ENCODE results near the gene CTSO.

DNA sequence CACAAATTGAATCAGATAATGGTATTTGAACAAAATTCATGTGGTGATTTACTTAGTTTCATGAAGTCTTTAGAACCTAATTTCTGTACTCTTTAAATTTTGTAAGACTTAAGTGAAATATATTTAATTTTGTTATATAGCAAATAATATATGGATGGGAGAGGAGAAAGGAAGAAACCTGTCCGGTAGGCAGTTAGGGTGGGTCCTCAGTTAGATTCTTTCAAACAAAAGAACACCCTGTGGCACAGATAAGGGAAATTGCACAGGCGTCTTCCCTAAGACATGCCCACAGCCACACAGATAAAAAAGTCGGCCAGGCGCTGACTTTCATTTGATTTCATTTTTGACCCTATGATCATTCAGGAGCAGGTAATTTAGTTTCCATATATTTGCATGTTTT, 25.1 kb upstream of the CTSO start:
- no peak for TF ChIP-seq POLR2A (IDR thresholded peaks at IDR 0.05; ENCODE audit: low read depth, low read length)
- TF ChIP-seq POLR2AphosphoS5 (IDR thresholded peaks at IDR 0.05; ENCODE audit: low read depth, low read length) = no peak
